HG03439 (cell line): ENCODE results near the gene MCU.
"Not testable (repeated sequence)": the region's sequence is repeated elsewhere in the genome, so short reads cannot be mapped to it uniquely, and the experiment has no call there.

Source experiments
- ATAC-seq: cut with Tn5 transposase; IDR thresholded peaks from one replicate; pipeline ENCODE4 v1.9.1; 2021; ENCODE audit warnings: mild to moderate bottlenecking, moderate library complexity; ENCODE audit not compliant: unreplicated experiment

The MCU gene

DNA sequence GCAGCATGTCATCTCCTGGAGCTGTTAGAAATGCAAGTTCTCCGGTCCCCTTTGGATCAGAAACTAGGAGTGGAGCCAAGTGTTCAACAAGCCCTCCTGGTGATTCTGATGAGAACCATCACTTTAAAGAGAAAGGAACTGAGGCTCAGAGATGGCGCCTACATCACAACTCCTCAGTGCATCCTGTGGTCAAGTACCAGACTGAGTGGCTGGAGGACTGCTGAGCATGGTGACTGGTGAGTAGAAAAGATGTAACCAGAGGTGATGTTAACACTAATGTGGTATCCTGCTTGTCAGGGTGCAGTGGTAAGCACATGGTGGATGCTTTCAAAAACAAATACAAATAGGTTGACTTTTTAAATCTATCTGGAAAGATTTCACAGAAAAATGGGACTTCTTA, 198.1 kb downstream of the MCU start:
- ATAC-seq: no peak

DNA sequence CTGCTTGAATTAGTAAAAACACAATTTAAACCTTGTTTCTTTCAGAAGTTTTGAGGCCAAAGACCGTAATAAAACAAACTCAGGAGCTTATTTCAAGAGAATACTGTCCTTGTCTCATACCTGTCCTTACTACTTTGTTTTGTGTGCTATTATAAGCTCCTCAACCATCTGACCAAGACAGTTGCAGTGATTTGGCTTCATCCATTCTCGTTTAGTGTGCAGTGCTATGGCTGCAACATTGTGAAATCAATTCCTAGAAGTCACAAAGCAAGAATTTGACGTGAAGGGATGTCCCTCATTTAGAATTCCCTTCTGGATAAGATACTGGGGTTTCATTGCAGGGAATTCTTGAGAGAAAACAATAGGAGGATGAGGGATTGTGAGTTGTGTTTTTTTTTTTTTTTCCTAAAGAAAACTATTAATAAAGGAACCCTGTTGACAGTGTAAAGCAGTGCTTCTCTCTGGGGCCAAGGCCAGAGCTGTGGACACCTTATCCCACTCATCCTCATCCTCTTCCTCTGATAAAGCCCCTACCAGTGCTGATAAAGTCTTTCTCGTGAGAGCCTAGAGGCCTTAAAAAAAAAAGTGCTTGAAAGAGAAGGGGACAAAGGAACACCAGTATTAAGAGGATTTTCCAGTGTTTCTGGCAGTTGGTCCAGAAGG, 201.3 kb downstream of the MCU start, which contains the start of gene OIT3:
Gene OIT3, plus strand, starts transcription at position 604 of the 663 bp plus-strand sequence. CDS start 60 bp downstream, outside the sequence.
- ATAC-seq: no peak

DNA sequence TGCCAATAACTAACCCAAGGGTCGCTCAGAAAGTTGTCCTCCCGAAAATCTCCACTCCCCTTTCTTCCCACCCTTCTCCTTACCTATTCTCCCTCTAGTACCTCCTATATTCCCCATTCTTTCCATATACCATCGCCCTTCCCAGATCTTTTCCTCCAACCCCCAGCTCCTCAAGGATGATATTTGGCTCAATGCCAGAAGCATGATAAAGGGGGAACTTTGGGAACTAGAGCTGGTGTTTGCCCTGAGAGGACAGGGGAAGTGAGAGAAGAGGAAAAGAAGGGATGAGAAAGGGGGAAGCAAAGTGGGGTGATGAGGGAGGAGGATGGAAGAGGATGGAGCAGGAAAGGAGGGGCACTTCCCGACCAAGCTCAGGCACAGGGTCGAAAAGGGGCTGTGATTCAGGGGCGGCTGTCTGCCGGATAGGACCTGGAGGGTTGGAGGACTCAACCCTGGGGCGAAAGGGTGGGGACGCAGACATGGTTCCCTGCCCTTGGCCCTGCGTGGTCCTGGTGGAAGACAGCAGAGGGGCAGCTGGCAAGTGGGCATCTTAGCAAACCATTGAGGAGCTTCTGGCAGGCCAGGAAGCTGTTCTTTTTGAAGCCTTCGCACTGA, 203.4 kb downstream of the MCU start:
- no peak for ATAC-seq

DNA sequence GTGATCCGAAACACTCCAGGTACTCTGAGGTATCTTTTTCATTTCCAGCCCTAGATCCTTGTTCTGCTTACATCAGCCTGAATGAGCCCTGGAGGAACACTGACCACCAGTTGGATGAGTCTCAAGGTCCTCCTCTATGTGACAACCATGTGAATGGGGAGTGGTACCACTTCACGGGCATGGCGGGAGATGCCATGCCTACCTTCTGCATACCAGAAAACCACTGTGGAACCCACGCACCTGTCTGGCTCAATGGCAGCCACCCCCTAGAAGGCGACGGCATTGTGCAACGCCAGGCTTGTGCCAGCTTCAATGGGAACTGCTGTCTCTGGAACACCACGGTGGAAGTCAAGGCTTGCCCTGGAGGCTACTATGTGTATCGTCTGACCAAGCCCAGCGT, 206.7 kb downstream of the MCU start:
- ATAC-seq: no peak

DNA sequence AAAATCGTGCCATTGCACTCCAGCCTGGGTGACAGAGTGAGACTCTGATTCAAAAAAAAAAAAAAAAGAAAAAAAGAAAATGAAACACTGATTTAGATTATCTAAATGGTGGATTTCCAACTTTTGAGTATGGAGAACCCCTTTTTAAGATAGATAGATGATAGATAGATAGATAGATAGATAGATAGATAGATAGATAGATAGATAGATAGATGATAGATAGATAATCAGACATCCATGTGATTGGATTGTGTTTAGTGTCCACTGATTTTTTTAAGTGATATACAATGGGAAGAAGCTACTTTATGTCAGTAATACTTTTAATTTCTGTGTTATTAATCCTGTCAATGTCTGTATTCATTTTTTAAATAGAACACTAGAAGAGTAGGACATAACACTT, 207.6 kb downstream of the MCU start:
- no peak for ATAC-seq

DNA sequence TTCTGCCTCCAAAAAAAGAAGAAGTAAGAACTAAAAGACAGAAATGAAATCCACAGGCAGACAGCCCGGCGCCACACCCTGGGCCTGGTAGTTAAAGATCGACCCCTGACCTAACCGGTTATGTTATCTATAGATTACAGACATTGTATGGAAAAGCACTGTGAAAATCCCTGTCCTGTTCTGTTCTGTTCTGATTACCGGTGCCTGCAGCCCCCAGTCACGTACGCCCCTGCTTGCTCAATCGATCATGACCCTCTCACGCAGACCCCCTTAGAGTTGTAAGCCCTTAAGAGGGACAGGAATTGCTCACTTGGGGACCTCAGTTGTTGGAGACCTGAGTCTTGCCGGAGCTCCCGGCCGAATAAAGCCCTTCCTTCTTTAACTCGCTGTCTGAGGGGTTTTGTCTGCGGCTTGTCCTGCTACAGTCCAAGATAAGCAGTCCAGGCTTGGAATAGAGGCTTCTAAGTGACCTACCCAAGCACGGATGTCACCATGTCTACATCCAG, 212.1 kb downstream of the MCU start:
- ATAC-seq: not testable (repeated sequence)

DNA sequence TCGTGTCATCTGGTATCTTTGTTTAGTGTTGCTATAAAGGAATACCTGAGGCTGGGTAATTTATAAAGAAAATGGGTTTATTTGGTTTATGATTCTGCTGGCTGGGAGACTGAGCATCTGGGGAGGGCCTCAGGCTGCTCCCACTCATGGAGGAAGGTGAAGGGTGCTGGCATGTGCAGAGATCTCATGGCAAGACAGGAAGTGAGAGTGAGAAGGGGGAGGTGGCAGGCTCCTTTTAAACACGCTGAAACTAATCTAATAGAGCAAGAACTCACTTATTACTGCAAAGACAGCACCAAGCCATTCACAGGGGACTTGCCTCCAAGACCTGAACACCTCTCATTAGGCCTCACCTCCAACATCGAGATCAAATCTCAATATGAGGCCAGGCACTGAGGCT, 212.9 kb downstream of the MCU start:
- ATAC-seq: no peak

DNA sequence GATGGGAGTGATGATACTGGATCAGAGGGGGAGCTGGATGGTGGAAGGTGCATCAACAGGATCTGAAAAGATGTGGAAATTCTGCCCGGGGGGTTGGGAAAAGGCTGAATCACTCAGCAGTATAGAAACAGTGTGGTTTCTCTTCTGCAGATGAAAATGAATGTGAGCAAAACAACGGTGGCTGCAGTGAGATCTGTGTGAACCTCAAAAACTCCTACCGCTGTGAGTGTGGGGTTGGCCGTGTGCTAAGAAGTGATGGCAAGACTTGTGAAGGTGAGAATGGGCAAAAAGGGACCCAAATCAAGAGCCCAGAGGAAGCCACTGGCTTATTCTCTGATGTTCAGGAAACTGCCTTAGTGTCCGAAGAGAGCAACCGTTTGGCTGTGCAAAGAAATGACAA, 214.5 kb downstream of the MCU start:
- ATAC-seq: no peak

DNA sequence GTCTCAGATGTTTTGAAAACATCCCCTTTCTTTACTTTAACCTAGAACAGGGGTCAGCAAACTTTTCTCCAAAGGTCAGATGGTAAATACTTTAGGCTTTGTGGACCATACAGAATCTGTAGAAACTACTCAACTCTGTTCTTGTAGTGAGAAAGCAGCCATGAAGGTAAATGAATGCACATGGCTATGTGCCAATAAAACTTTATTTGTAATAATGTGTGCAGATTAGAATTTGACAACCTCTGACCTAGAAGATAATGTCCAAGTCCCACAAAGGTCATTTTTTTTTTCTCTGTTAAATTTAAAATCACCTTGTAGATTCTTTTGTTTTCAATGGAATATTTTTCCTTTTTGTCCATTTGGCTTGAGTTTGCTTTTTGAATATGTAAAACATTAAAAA, 218.8 kb downstream of the MCU start:
- no peak for ATAC-seq

DNA sequence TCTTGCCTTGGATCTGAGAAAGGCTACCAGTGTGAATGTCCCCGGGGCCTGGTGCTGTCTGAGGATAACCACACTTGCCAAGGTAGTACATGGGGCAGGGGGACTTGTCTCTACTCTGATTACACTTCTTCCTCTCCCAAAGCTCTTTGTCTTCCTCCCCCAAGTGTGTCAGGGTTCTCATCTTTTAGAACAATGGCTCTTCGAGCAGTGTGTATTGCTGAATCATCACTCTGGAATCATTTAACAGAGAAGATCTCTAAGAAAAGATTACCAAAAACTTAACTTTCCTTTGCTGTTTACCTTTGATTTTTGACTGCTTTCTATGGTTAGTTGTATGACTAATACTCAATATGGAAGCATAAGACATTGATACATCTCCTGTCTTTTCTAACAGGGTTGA, 219.8 kb downstream of the MCU start:
- no peak for ATAC-seq

DNA sequence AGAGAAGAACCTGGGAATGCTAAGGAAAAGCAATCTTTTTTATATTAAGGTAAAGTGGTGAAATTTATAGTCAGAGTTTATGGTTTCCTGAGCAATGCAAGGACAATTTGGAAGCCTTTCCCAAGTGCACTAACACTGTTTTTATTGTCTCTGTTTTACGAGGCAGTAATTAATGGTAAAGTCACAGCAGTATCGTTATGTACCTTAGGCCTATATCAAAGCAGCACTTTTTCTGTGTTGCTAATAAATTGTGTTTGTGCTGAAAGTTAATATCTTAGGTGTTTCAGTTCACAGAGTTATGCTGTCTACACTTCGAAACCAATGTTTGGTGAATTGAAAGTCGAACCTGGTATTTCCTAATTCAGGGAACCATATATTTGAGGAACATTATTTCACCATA, 220.8 kb downstream of the MCU start:
- ATAC-seq: no peak

DNA sequence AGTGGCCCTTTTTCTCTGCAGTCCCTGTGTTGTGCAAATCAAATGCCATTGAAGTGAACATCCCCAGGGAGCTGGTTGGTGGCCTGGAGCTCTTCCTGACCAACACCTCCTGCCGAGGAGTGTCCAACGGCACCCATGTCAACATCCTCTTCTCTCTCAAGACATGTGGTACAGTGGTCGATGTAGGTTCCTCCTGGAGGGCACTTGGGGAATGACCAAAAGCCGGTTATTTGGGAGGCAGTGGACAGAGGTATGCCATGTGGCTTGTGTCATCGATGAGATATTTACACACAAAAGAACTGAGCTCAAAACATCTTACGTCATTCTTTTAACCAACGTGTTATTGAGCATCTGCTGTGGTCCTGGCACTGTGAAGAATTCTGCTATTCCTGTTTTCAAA, 221.3 kb downstream of the MCU start:
- ATAC-seq: no peak

DNA sequence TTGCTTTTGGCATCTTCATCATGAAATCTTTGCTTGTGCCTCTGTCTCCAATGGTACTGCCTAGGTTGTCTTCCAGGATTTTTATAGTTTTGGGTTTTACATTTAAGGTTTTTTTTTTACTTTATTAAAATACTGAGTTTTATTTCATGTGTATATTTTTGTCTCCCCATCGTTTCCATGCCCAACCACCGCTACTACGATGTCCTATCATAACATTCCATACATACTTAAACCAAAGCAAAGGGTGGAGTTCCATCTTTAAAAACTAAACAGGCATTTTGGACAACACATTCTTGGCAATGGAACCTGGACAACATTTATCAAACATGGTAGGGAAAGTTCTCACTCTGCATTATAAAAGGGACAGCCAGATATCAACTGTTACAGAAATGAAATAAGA, 225.3 kb downstream of the MCU start:
- ATAC-seq: not testable (repeated sequence)

DNA sequence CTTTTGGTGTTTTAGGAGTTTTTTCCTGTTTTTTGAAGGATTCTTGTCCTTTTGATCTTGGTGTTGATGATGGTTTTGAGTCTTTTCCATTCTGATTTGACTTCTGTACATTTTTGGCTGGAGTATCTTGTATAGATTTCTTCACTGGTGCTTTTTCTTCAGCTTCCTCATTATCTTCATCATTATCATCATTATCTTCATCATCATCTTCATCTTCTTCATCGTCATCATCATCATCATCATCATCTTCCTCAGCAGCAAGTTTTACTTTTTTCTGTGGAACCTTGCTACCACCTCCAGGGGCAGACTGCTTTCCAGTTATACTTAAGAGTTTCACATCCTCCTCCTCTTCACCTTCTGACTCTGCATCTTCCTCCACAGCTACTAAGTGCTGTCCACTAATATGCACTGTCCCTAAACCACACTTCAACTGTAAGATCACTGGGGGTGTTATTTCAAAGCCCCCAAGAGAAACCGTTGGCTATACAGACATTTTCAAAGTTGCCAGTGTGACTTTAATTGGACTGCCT, 225.9 kb downstream of the MCU start:
- not testable (repeated sequence) for ATAC-seq

DNA sequence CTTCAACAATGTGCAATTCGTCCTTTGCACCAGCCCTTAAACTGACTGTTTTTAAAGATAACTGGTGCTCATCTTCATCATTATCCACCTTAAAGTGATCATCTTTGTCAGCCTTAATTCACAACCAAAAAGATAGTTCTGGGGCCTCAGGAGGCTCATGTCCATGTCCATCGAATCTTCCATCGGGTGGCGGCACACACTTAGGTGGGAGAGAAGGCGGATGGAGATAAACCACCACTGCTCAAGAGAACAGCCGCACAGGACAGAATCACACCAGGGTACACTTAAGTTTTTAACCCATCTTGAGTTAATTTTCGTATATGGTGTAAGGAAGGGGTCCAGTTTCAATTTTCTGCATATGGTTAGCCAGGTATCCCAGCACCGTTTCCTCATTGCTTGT, 226.4 kb downstream of the MCU start:
- ATAC-seq: no peak

DNA sequence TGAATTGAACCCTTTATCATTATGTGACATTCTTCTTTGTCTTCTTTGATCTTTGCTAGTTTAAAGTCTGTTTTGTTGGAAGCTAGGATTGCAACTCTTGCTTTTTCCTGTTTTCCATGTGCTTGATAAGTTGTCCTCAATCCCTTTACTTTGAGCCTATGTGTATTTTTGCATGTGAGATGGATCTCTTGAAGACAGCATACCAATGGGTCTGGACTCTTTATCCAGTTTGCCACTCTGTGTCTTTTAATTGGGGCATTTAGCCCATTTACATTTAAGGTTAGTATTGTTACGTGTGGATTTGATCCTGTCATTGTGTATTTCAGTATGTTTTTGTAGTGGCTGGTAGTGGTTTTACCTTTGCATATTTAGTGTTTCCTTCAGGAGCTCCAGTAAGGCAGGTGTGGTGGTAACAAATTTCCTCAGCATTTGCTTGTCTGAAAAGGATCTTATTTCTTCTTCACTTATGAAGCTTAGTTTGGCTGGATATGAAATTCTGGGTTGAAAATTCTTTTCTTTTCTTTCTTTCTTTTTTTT, 229.3 kb downstream of the MCU start:
- ATAC-seq: not testable (repeated sequence)

DNA sequence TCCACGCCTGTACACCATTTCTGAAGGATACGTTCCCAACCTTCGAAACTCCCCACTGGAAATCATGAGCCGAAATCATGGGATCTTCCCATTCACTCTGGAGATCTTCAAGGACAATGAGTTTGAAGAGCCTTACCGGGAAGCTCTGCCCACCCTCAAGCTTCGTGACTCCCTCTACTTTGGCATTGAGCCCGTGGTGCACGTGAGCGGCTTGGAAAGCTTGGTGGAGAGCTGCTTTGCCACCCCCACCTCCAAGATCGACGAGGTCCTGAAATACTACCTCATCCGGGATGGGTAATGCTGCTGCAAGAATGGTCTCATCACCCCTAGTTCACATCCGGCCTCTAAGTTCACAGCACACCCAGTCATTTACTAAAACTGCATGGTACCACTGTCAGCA, 232.4 kb downstream of the MCU start:
- ATAC-seq: no peak

DNA sequence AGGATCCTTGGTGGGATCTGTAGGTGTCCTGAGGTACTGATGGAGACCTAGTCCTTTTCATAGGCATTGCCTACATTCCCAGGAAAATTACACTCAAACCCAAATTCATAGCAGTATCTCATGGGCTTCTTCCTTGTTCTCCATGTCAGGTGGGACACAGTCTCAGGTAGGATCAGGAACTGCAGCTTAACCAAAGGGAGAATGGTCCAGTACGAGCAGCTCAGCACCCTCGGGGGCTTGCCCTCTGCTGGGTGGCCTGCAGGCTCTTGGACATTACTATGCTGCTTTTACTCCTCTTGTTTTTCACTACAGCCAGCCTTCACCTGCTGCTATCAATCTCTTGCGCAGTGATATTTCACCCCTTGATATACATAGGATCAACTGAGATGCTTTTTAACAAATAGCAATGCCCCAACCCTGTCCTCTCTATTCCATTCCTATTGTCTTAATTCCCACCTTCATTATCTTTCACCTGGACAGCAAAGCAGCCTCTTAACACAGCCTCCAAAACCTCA, 234.1 kb downstream of the MCU start:
- ATAC-seq: no peak

DNA sequence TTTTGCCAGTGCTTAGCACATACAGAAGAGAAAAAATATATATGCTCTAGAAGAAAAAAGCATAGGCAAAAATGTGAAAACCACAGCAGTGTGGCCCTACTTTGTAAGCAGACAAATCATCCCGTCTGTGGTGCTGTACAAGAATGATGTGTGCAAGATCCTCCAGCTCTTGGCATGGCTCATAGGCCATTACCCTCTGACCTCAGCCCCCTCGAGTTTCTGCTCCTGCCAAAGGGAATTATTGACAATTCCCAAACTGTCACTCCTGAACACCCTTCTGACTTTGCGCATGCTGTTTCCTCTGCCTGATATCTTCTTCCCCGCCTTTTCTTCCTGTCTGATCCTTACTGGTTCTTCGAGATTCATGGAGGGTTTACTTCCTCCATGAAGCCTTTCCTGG, 235.5 kb downstream of the MCU start:
- ATAC-seq: no peak

DNA sequence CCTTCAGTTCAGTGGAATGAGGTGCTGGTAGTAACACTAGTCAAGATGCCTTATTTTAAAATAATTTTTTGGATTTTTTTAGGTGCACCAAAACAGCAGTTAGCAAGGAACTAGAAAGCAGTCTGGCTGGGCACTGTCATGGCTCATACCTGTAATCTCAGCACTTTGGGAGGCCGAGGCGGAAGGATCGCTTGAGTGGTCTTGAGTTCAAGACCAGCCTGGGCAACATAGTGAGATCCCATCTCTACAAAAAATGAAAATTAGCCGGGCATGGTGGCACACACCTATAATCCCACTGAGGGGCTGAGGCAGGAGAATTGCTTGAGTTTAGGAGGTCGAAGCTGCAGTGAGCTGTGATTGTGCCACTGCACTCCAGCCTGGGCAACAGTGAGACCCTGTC, 236.9 kb downstream of the MCU start:
- no peak for ATAC-seq

DNA sequence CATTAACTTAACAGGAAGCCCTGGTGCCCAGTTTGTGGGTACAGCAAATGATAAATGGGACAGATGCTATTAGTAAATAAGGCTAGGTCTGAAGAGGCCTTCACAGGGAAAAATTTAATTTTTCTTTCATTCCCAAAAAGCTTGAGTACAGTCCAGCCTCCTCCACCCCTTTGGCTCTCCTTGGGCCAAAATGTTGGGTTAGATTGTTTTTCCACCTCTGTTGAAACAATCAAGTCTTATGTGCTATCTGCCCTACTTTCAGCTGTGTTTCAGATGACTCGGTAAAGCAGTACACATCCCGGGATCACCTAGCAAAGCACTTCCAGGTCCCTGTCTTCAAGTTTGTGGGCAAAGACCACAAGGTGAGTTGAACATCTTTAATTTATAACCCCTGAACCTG, 238.3 kb downstream of the MCU start:
- no peak for ATAC-seq
